NCI-H345 treated with DMSO at 0.1 percent for 48 hours (cell line): ENCODE data around the gene ZNF212.
"Not testable (repeated sequence)": the region's sequence is repeated elsewhere in the genome, so short reads cannot be mapped to it uniquely, and the experiment has no call there.

Experiments used
- DNase-seq: peaks from one replicate; lab custom pipeline; 2025; ENCODE audit not compliant: unreplicated experiment; lab: John Stamatoyannopoulos, UW

Gene ZNF212

GRCh38 chr7:149218469-149219420 lies 20.7 kb upstream of the ZNF212 start:
- no peak for DNase-seq

- no peak for DNase-seq
Measured at GRCh38 chr7:149220534-149220933, 18.9 kb upstream of the ZNF212 start.

GRCh38 chr7:149223176-149223575 lies 16.3 kb upstream of the ZNF212 start:
- no peak for DNase-seq

DNA sequence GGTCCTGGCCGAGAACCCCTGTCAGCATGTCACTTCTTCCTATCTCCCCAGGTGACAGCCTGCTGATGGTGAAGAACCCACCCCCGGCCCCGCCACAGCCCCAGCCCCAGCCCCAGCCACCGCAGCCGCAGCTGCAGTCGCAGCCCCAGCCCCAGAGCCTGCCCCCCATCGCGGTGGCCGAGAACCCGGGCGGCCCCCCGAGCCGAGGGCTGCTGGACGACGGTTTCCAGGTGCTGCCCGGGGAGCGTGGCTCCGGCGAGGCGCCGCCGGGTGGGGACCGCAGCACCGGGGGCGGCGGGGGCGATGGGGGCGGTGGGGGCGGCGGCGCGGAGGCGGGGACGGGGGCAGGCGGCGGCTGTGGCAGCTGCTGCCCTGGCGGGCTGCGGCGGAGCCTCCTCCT lies 15.7 kb upstream of the ZNF212 start:
- DNase-seq, result no peak

DNA sequence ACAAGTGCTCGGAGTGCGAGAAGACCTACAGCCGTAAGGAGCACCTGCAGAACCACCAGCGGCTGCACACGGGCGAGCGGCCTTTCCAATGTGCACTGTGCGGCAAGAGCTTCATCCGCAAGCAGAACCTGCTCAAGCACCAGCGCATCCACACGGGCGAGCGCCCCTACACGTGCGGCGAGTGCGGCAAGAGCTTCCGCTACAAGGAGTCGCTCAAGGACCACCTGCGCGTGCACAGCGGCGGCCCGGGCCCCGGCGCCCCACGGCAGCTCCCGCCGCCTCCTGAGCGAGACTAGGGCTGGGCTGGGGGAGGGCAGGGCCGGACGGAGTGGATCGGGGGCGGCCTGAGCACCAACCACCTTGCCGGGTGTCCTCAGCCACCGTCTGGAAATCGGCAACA lies 15.1 kb upstream of the ZNF212 start:
- DNase-seq, result no peak

GRCh38 chr7:149225106-149225505 lies 14.3 kb upstream of the ZNF212 start:
- DNase-seq, result no peak

GRCh38 chr7:149225656-149226055 lies 13.8 kb upstream of the ZNF212 start:
- no peak for DNase-seq

DNA sequence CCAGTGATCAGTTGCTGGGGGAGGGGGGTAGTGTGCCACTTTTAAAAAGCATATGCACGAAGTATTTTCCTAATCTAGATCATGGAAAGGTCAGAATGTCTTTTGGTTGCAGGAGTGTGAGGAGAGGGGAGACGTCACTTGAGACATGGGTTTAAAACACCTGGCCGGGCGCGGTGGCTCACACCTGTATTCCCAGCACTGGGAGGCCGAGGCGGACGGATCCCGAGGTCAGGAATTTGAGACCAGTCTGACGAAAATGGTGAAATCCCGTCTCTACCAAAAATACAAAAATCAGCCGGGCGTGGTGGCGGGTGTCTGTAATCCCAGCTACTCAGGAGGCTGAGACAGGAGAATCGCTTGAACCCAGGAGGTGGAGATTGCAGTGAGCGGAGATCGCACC lies 13.1 kb upstream of the ZNF212 start:
- not testable (repeated sequence) for DNase-seq

GRCh38 chr7:149226840-149227494 lies 12.5 kb upstream of the ZNF212 start:
- no peak for DNase-seq

DNA sequence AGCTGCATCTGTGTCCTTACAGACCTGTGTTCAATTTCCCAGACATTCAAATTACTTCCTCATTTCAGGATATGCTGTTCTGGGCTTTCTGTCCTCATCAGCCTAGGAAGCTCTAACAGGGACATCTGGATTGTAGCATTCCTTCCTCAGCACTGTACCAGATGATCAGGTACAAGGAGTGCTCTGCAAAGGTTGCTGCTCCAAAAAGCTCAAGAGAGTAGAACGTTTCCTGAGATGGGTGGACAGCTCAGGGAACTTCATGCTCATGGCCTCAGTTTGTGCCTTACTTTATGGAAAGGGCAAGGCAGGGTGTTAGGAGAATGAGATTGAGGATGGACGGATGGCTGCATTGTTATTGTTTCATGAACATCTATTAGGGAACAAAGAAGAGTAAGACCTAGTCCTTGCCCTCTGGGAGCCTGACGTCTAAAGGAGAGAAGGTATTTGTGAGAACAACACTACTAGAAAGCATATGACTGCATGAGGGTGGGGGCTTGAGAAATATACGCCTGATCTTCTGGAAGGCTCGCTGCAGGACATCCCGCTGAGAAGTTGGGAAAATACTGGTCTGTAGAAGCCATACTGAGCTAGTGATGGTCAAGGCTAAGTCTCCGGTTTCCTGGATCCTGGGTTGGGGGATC lies 10.5 kb upstream of the ZNF212 start:
- DNase-seq, result no peak

DNA sequence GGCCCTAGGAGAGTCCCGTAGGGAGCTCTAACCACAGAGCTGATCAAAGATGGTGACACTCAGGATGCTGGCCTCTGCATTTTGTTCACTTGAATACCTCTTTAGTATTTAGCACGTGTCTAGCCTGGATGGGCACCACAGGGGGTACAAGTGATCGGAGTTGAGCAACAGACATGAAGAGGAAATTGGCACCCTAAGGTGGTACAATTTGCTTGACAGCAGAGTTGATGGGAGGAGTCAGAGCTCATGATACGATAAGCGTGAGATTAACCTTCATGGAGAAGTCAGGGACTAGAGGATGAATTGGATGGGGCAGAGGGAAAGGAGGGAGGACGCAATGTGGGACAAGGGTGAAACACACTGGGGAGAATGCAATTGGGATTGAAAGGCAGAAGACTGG lies 9.9 kb upstream of the ZNF212 start:
- DNase-seq, result no peak

DNA sequence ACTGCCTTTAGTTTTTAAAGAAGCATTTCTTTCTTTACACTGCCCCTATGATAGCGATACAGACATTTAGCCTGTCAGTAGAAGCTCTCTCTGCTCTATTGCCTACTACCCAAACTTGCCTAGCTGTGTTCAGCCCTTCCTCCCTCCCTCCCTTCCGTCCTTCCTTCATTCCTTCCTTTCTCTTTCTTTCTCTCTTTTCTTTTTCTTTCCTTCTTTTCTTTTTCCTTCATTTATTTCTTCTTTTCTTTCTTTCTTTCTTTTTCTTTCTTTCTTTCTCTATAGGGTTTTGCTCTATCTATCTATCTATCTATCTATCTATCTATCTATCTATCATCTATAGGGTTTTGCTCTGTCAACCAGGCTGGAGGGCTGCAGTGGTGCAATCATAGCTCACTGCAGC lies 7.1 kb upstream of the ZNF212 start:
- DNase-seq, result no peak

- DNase-seq, result not testable (repeated sequence)
Measured at GRCh38 chr7:149233655-149234204, 5.7 kb upstream of the ZNF212 start.

DNA sequence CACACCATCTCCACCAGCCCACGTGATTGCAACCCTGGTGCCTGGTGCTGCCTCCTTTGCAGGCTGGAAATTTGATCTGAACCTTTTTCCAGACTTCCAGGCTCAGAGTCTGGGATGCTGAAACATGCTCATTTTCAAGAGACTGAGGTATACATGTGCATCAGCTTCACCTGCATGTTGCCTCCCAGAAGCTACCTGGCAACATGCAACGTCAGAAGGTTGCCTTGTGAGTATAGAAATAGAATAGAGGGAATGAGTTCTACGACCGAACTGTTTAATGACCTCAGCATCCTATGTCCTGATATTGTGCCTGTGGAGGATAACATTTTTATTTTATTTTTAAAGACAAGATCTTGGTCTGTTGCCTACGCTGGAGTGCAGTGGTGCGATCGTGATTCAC lies 1.9 kb upstream of the ZNF212 start:
- DNase-seq, result no peak

- DNase-seq, result no peak
Measured at GRCh38 chr7:149238051-149238450, 1.4 kb upstream of the ZNF212 start.

GRCh38 chr7:149240637-149241036 lies 1.2 kb downstream of the ZNF212 start:
- DNase-seq, result no peak

DNA sequence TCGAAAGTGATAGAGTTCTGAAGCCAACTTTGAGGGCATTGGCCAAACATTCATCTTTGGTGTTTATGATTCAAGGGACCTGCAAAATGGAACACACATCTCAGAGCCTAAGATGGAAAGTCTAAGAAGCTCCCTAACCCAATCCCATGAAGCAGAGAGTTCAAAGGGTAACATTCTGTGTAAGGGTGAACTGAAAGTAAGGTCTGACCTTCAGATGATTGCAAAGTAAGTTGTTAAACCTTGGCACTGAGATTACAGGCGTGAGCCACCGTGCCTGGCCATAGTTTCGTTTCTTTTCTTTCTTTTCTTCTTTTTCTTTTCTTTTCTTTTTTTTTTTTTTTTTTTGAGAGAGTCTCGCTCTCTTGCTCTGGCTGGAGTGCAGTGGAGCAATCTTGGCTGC lies 2.2 kb downstream of the ZNF212 start:
- no peak for DNase-seq

GRCh38 chr7:149245244-149245643 lies 5.8 kb downstream of the ZNF212 start:
- no peak for DNase-seq

DNA sequence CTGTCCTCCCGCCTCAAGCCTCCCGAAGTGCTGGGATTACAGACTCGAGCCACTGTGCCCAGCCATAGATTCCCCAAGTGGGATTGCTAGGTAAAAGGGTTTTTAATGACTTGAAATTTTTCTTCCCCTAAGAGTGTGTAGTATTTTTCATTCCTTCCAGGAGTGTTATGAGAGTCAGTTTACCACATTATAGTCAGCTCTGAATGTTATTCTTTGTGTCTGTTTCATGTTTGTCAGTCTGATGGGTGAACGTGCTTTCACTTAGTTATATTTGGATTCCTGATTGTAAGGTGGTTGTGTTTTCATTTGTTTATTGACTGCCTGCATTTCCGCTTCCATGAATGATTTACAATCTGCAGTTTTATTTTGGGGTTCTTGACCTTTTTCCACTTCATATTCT lies 6.3 kb downstream of the ZNF212 start:
- DNase-seq, result no peak

- DNase-seq, result no peak
Measured at GRCh38 chr7:149248777-149249176, 9.3 kb downstream of the ZNF212 start.

DNA sequence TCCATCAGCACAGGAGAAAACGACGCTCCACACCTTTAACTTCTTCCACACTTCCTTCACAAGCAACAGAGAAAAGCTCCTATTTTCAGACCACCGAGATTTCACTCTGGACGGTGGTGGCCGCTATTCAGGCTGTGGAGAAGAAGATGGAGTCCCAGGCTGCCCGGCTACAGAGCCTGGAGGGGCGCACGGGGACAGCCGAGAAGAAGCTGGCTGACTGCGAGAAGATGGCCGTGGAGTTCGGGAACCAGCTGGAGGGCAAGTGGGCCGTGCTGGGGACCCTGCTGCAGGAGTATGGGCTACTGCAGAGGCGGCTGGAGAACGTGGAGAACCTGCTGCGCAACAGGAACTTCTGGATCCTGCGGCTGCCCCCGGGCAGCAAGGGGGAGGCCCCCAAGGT lies 10.7 kb downstream of the ZNF212 start:
- DNase-seq, result not testable (repeated sequence)

DNA sequence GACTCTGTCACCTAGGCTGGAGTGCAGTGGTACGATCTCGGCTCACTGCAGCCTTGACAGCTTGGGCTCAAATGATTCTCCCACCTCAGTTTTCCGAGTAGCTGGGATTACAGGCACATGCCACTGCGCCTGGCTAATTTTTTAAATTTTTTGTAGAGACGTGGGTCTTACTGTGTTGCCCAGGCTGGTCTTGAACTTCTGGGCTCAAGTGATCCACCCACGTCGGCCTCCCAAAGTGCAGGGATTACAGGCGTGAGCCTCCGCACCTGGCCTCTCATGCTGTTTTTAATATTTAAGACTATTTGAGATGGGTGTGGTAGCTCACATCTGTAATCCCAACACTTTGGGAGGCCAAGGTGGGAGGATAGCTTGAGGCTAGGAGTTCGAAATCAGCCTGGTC lies 12.1 kb downstream of the ZNF212 start:
- not testable (repeated sequence) for DNase-seq
